HCT116 (cell line): ENCODE results near the gene CTRL.

Experiments
- EZH2 ChIP-seq: fragments of 200-600 bp; sonication (generic); IDR thresholded peaks from 2 replicates; pipeline ENCODE4 v1.6.1; 2017; ENCODE audit warnings: antibody characterized with exemption, mixed run types
- JUND ChIP-seq: IDR thresholded peaks from 2 replicates; pipeline ENCODE4 v1.6.1; 2012
- POLR2A ChIP-seq: IDR thresholded peaks from 2 replicates; pipeline ENCODE4 v1.7.0; 2011; ENCODE audit warnings: borderline replicate concordance; ENCODE audit not compliant: insufficient read depth, insufficient read length; ENCODE audit errors: extremely low read depth
- POLR2AphosphoS5 ChIP-seq: IDR thresholded peaks from 2 replicates; pipeline ENCODE4 v1.6.1; 2011; ENCODE audit warnings: mild to moderate bottlenecking, low read depth, low read length, moderate library complexity
- SRF ChIP-seq: IDR thresholded peaks from 2 replicates; pipeline ENCODE4 v1.6.1; 2012; ENCODE audit warnings: low read depth
- TF ChIP-seq, protein P1 (sequence below), 3 experiments: fragments of 200-600 bp in 1 of 3; sonication (generic) in 1 of 3; IDR thresholded peaks in 2 of 3; conservative IDR thresholded peaks in 1 of 3; 2 replicates each; pipeline ENCODE4 v1.5.1; 2012 to 2017; ENCODE audit warnings: low read depth in 2 of 3, low read length in 2 of 3, antibody characterized with exemption in 1 of 3, borderline replicate concordance in 1 of 3, control low read depth in 1 of 3, mild to moderate bottlenecking in 1 of 3, mixed read lengths in 1 of 3, mixed run types in 1 of 3, moderate library complexity in 1 of 3; ENCODE audit not compliant: insufficient read depth in 1 of 3

DNA sequence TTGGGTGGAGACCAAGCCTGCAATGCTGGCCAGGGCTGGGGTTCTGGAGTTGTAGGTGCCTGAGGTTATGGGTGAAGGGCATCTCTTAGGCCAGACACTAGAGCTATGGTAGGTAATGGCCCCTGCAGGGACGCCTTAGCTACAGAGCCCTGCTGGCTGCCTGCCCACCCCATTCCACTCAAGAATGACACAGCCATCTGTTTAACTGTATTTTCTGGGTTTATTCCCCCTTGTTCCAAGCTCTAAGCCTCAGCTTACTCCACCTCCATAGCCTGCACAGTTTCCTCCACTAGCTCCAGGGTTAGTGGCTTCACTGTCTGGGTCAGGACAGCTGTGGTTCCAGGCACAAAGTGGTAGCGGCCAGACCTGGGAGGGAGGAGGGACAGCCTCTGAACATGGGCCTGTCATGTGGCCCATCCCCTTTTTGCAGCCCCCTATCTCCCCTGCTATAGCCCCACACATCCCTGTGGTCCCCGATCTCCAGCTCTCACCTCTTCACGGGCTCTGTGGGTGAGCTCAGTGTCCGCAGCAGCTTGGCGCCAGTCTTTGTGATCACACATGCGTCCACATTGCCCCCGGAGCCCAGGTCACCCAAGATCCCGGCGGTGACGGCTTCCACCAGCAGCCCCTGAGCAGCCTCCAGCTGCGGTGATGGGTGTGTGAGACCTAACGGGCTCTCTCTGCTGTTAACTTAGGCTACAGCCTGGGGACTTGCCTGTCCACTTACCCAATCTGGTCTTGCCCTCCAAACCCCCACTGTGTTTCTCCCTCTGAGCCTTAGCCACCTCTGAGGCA lies 2.8 kb upstream of the CTRL start:
- TF ChIP-seq, protein P1, sequence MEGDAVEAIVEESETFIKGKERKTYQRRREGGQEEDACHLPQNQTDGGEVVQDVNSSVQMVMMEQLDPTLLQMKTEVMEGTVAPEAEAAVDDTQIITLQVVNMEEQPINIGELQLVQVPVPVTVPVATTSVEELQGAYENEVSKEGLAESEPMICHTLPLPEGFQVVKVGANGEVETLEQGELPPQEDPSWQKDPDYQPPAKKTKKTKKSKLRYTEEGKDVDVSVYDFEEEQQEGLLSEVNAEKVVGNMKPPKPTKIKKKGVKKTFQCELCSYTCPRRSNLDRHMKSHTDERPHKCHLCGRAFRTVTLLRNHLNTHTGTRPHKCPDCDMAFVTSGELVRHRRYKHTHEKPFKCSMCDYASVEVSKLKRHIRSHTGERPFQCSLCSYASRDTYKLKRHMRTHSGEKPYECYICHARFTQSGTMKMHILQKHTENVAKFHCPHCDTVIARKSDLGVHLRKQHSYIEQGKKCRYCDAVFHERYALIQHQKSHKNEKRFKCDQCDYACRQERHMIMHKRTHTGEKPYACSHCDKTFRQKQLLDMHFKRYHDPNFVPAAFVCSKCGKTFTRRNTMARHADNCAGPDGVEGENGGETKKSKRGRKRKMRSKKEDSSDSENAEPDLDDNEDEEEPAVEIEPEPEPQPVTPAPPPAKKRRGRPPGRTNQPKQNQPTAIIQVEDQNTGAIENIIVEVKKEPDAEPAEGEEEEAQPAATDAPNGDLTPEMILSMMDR (IDR thresholded peaks at IDR 0.05 in 2 of 3, conservative IDR thresholded peaks at IDR 0.05 in 1 of 3; ENCODE audit: borderline replicate concordance in 1 of 3, insufficient read depth in 1 of 3, low read depth in 2 of 3, low read length in 2 of 3): no peak
- TF ChIP-seq SRF (no peak), EZH2 (no peak), POLR2A (no peak), JUND (no peak), POLR2AphosphoS5 (no peak)
